Measurements from ENCODE around the gene ZBTB34. TPM values are rescaled to one million over a fixed set of nuclear protein-coding genes. Genes with fewer than 3 reads are reported as not detected.

The ZBTB34 gene
- total and polyA plus RNA-seq, 2 experiments from 2014 or later: 4.9 to 13.0 TPM

GRCh38 chr9:126838055-126838811 lies 22.2 kb upstream of the ZBTB34 start:
- TF ChIP-seq CTCF (IDR thresholded peaks at IDR 0.05; ENCODE audit: low read depth, low read length): no peak
- no peak for DNase-seq (ENCODE audit: low read depth in 1 of 2, low spot score in 1 of 2)
- peaks cover 17% of the 10 kb centered on the region for H3K4me1 ChIP-seq (ENCODE audit: low read depth)
- no peaks in the 10 kb centered on the region for H3K27me3 ChIP-seq
- H3K36me3 ChIP-seq: peaks cover 16% of the 10 kb centered on the region
- no peak overlapping the region for H3K4me3 ChIP-seq
- H3K27ac ChIP-seq: peak overlapping the region; percentile 48
- H3K9me3 ChIP-seq (ENCODE audit: low read depth): no peaks in the 10 kb centered on the region

- Histone ChIP-seq H3K4me3 (no peak overlapping the region), H3K27ac (peak overlapping the region; percentile 48), H3K36me3 (peaks cover 9% of the 10 kb centered on the region), H3K27me3 (no peaks in the 10 kb centered on the region), H3K9me3 (ENCODE audit: low read depth) (no peaks in the 10 kb centered on the region), H3K4me1 (ENCODE audit: low read depth) (peaks cover 14% of the 10 kb centered on the region)
- no peak for DNase-seq (ENCODE audit: low read depth in 1 of 2, low spot score in 1 of 2)
- no peak for TF ChIP-seq CTCF (IDR thresholded peaks at IDR 0.05; ENCODE audit: low read depth, low read length)
Measured at GRCh38 chr9:126838895-126839294, 21.5 kb upstream of the ZBTB34 start.

- TF ChIP-seq CTCF (IDR thresholded peaks at IDR 0.05; ENCODE audit: low read depth, low read length): no peak
- H3K4me1 ChIP-seq (ENCODE audit: low read depth): peaks cover 14% of the 10 kb centered on the region
- no peak for DNase-seq (ENCODE audit: low read depth in 1 of 2, low spot score in 1 of 2)
- peak overlapping the region; percentile 48 for H3K27ac ChIP-seq
- H3K27me3 ChIP-seq: no peaks in the 10 kb centered on the region
- H3K4me3 ChIP-seq: no peak overlapping the region
- H3K9me3 ChIP-seq (ENCODE audit: low read depth): no peaks in the 10 kb centered on the region
- peaks cover 7% of the 10 kb centered on the region for H3K36me3 ChIP-seq
Measured at GRCh38 chr9:126839301-126839700, 21.1 kb upstream of the ZBTB34 start.

DNA sequence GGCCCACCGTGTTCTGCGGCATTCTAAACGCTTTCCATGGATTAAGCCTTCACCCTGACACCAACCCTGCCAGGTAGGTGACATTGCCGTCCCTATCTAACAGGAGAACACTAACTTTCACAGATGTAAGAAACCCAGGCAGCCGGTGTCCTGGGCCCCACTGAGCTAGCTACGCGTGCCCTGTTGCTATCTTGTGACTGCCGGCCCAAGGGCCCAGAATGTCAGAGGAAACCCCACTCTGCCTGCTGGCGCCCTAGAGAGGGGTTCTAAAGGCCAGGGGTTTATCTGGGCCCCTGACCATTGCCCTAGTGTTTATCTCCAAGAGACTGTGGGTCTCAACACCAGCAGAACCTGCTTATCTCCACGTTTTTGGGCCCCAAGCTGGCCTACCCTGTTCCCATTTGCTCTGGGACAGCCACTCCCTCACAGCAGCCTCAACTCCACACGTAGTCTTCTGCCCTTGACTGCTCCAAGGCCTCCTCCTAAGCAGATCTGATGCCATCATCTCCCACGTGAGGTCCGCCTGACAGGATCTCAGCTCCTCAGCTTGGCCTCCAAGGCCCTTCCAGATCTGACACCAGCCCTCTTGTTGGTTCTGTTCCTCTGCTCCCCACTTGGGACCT lies 18.1 kb upstream of the ZBTB34 start:
- TF ChIP-seq CTCF (IDR thresholded peaks at IDR 0.05; ENCODE audit: low read depth, low read length): no peak
- Histone ChIP-seq H3K9me3 (ENCODE audit: low read depth) (no peaks in the 10 kb centered on the region), H3K4me1 (ENCODE audit: low read depth) (peaks cover 6% of the 10 kb centered on the region), H3K27ac (no peak overlapping the region), H3K27me3 (no peaks in the 10 kb centered on the region), H3K36me3 (no peaks in the 10 kb centered on the region), H3K4me3 (no peak overlapping the region)
- DNase-seq (ENCODE audit: low read depth in 1 of 2, low spot score in 1 of 2): no peak

DNA sequence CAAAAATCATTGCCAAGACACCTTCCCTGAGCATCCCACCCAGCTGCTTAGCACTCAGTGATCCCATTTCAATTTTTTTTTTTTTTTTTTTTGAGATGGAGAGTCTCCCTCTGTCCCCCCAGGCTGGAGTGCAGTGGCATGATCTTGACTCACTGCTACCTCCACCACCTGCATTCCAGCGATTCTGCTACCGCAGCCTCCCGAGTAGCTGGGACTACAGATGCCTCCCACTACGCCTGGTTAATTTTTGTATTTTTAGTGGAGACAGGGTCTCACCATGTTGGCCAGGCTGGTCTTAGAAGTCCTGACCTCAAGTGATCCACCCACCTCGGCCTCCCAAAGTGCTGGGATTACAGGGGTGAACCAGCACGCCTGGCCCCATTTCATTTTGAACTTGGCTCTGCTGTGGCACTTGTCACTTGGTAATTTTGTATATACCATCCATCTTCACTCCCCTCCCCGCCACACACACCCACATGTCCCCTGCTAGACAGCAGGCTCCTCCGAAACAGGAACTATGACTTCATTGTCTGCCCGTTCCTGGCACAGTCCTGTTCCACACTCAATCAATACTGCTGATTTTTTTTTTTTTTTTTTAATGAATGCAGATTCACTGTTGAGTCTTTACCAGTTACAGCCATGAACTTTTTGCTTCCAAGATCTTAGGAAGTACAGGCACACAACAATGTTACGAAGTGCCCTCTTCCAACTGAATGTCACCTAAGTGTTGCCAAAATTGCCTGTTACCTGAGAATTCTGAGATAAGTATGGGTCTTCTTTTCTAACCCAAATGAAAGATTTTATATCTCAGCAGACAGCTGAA lies 17.3 kb upstream of the ZBTB34 start:
- Histone ChIP-seq H3K27me3 (no peaks in the 10 kb centered on the region), H3K27ac (no peak overlapping the region), H3K4me1 (ENCODE audit: low read depth) (no peaks in the 10 kb centered on the region), H3K36me3 (no peaks in the 10 kb centered on the region), H3K4me3 (no peak overlapping the region), H3K9me3 (ENCODE audit: low read depth) (no peaks in the 10 kb centered on the region)
- TF ChIP-seq CTCF (IDR thresholded peaks at IDR 0.05; ENCODE audit: low read depth, low read length): no peak
- no peak for DNase-seq (ENCODE audit: low read depth in 1 of 2, low spot score in 1 of 2)

All from cardiac muscle cell (in vitro differentiated cells and primary cell).